Kidney epithelial cell (primary cell): ENCODE results near the gene ASRGL1. TPM values are rescaled to one million over a fixed set of nuclear protein-coding genes. Genes with fewer than 3 reads are reported as not detected.

Experiments used
- DNase-seq: peaks from one replicate; pipeline ENCODE4 v3.0.0-alpha.2; 2010; ENCODE audit warnings: low read depth
- H3K27me3 ChIP-seq: 2 replicates; pipeline ENCODE4 v1.6.0; 2011; ENCODE audit warnings: low read length; ENCODE audit not compliant: control insufficient read depth, insufficient read depth
- H3K36me3 ChIP-seq: 2 replicates; pipeline ENCODE4 v1.5.1; 2011; ENCODE audit warnings: low read length; ENCODE audit not compliant: control insufficient read depth, insufficient read depth
- H3K4me3 ChIP-seq: 2 replicates; pipeline ENCODE4 v1.5.1; 2011; ENCODE audit warnings: low read depth, mild to moderate bottlenecking, control low read depth, low read length
- total RNA-seq: library from RNA; depleted of rRNA; stranded (reverse); fragments of >200 nt; gene quantifications from 2 replicates; pipeline ENCODE4 v1.2.3, GENCODE V29; 2015
- TF ChIP-seq, protein P1 (sequence below): IDR thresholded peaks from 2 replicates; pipeline ENCODE4 v1.5.1; 2011; ENCODE audit warnings: mild to moderate bottlenecking, moderate library complexity, low read length, control low read depth, inconsistent platforms; ENCODE audit not compliant: insufficient read depth, poor library complexity, severe bottlenecking

ASRGL1 gene
- total RNA-seq, 1 donor from 2014 or later, result 20.3 TPM

DNA sequence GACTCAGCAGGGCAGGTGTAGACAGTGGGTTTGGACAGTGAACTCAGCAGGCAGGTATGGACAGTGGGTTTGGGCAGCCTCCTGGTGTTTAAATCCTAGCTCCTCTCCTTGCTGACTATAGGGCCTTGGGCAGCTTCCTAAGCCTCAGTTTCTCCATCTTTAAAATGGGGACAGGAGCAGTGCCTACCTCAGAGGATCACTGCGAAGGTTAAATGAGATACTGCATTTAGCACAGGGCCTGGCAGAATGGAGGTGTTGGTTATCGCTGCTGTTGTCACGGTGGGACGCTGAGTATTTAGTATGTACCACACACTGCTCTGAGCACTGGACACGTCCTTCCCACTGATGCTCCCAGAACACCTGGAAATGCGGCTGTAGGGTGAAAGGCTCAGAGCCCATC lies 67.2 kb downstream of the ASRGL1 start:
- TF ChIP-seq, protein P1, sequence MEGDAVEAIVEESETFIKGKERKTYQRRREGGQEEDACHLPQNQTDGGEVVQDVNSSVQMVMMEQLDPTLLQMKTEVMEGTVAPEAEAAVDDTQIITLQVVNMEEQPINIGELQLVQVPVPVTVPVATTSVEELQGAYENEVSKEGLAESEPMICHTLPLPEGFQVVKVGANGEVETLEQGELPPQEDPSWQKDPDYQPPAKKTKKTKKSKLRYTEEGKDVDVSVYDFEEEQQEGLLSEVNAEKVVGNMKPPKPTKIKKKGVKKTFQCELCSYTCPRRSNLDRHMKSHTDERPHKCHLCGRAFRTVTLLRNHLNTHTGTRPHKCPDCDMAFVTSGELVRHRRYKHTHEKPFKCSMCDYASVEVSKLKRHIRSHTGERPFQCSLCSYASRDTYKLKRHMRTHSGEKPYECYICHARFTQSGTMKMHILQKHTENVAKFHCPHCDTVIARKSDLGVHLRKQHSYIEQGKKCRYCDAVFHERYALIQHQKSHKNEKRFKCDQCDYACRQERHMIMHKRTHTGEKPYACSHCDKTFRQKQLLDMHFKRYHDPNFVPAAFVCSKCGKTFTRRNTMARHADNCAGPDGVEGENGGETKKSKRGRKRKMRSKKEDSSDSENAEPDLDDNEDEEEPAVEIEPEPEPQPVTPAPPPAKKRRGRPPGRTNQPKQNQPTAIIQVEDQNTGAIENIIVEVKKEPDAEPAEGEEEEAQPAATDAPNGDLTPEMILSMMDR, result no peak
- DNase-seq, result no peak
- H3K27me3 ChIP-seq, result no peaks in the 10 kb centered on the region
- no peak overlapping the region for H3K4me3 ChIP-seq
- H3K36me3 ChIP-seq, result no peaks in the 10 kb centered on the region

DNA sequence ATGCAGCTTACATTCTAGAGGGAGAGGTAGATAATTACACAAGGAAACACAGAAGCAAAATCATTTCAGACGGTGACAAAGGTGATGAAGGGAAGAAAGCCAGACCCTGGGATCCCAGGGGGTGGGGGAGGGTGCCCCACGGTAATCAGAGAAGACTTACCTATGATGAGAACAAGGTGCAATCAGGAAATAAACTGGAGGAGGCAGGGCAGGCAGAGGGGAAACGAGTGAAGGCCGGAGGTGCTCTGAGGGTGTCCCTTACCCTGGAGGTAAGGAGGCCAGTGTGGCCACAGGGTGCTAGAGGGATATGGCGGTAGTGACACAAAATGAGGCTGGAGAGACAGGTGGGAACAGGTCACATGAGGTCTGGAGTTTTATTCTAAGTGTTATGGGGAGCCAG lies 67.7 kb downstream of the ASRGL1 start:
- TF ChIP-seq, protein P1, result no peak
- Histone ChIP-seq H3K36me3 (no peaks in the 10 kb centered on the region), H3K27me3 (no peaks in the 10 kb centered on the region), H3K4me3 (no peak overlapping the region)
- no peak for DNase-seq

DNA sequence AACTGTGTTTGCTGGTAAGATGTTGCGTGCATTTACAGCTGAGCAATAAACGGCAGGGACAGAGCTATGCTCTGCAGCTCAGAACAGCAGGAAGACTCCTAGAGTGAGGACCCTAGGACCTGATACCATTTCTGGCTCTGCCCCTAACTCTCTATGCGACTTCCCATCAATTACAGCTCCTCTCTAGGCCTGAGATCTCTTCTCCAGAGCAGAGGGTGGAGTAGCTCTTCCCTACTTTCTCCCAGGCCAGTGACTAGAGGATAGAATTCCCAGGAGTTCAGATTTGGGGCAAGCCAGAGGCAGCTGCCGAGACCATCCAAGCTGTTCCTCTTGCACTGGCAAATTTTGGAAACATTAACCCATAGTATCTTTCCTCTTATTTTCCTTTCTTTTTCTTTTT lies 68.8 kb downstream of the ASRGL1 start:
- H3K4me3 ChIP-seq, result no peak overlapping the region
- TF ChIP-seq, protein P1, result no peak
- H3K27me3 ChIP-seq, result no peaks in the 10 kb centered on the region
- no peaks in the 10 kb centered on the region for H3K36me3 ChIP-seq
- DNase-seq, result no peak

DNA sequence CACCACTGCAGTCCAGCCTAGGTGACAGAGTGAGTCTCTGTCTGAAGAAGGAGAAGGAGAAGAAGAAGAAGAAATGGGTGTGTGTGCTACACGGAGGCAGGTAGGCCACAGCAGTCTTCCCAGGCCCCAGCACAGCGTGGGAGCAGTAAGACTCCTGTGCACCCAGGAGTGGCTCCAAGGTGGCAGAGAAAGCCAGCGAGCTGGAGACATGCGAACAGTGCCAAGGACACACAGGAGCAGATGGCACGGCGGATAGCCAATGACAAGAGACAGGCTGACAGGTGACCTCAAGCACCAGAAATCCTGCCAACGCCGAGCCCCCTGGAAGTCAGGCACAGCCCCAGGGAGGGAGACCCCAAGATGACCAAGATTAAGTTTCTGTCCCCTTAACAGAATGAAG lies 72.6 kb downstream of the ASRGL1 start:
- TF ChIP-seq, protein P1, result no peak
- no peak for DNase-seq
- Histone ChIP-seq H3K27me3 (peaks cover 2% of the 10 kb centered on the region), H3K4me3 (no peak overlapping the region), H3K36me3 (no peaks in the 10 kb centered on the region)

DNA sequence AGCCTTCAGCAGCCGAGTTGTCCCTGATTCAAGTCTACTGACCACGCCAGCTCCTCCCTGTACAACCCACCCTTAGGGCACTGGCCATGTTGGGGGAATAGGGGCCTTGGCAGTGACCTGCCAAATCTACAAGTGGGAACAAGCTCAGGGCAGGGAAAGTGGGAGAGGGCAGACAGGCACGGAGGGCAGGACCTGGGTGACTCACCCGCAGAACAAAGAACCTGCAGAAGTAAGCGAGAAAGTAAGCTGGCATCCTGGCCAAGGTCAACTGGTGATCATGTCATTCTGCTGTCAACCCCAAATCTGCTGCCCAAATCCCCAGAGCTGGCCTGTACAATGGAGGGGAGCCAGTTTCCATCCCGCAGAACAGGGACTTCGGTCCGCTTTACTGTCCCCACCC lies 73.7 kb downstream of the ASRGL1 start:
- no peaks in the 10 kb centered on the region for H3K36me3 ChIP-seq
- peaks cover 2% of the 10 kb centered on the region for H3K27me3 ChIP-seq
- TF ChIP-seq, protein P1, result no peak
- DNase-seq, result no peak
- H3K4me3 ChIP-seq, result no peak overlapping the region

DNA sequence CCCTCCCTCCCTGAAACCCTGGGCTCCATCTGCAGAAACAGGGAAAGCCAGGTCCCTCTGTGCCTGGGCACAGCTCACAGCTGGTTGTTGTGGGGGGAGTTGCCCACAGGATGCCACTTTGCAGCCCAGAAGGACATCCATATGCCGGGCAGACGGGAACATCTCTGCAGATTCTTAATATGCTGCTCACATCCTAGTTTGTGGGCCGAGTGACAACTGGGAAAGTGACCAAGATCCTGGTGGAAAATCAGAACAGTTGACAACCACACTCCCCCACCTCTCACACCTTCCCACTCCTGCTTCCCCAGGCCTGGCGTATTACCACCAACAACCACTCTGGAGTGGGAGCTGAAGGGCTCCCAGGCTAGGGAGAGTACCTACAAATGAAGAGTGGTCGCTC lies 74.3 kb downstream of the ASRGL1 start:
- Histone ChIP-seq H3K4me3 (no peak overlapping the region), H3K27me3 (peaks cover 2% of the 10 kb centered on the region), H3K36me3 (no peaks in the 10 kb centered on the region)
- TF ChIP-seq, protein P1, result no peak
- no peak for DNase-seq
